Liver (tissue), 9 donors: Measurements from ENCODE around the gene SPDYE4. TPM values are rescaled to one million over a fixed set of nuclear protein-coding genes. Genes with fewer than 3 reads are reported as not detected.

ENCODE experiments used
- DNase-seq: peaks from one replicate; pipeline ENCODE4 v3.0.0-alpha.2; 2017; ENCODE audit warnings: low spot score
- H3K27ac ChIP-seq, 2 donors: one replicate each; pipeline ENCODE4 v1.7.0; 2013; ENCODE audit warnings: inconsistent platforms in 2 of 2, low read length in 2 of 2, control low read depth in 1 of 2, low read depth in 1 of 2, mild to moderate bottlenecking in 1 of 2
- H3K27me3 ChIP-seq, 4 donors: one replicate each; pipeline versions ENCODE4 v1.6.1 to v1.7.0; 2013; ENCODE audit warnings: low read length in 3 of 4, inconsistent platforms in 1 of 4, mild to moderate bottlenecking in 1 of 4, moderate library complexity in 1 of 4; ENCODE audit not compliant: control insufficient read depth in 4 of 4, insufficient read depth in 4 of 4
- H3K36me3 ChIP-seq, 4 donors: one replicate each; pipeline versions ENCODE4 v1.6.1 to v1.7.0; 2013; ENCODE audit warnings: low read length in 3 of 4, mild to moderate bottlenecking in 3 of 4, low read depth in 1 of 4, moderate library complexity in 1 of 4; ENCODE audit not compliant: control insufficient read depth in 4 of 4, insufficient read depth in 3 of 4
- H3K4me1 ChIP-seq, 4 donors: one replicate each; pipeline versions ENCODE4 v1.6.1 to v1.7.0; 2013; ENCODE audit warnings: low read length in 3 of 4, mild to moderate bottlenecking in 3 of 4, moderate library complexity in 1 of 4; ENCODE audit not compliant: control insufficient read depth in 4 of 4, insufficient read depth in 4 of 4
- H3K4me3 ChIP-seq, 3 donors: one replicate each; pipeline versions ENCODE4 v1.6.1 to v1.7.0; 2013; ENCODE audit warnings: low read length in 3 of 3, control low read depth in 1 of 3, low read depth in 1 of 3, mild to moderate bottlenecking in 1 of 3
- H3K9ac ChIP-seq, 2 donors: one replicate each; pipeline ENCODE4 v1.7.0; 2013; ENCODE audit warnings: low read length in 2 of 2, mild to moderate bottlenecking in 2 of 2, moderate library complexity in 2 of 2, control low read depth in 1 of 2, low read depth in 1 of 2
- H3K9me3 ChIP-seq, 4 donors: one replicate each; pipeline versions ENCODE4 v1.6.1 to v1.7.0; 2013; ENCODE audit warnings: low read length in 3 of 4; ENCODE audit not compliant: control insufficient read depth in 4 of 4
- EGR1 ChIP-seq, 2 donors: IDR thresholded peaks; 2 replicates each; pipeline ENCODE4 v1.6.1; 2016 to 2018; ENCODE audit warnings: antibody characterized with exemption in 2 of 2, low read depth in 2 of 2
- FOXA1 ChIP-seq: IDR thresholded peaks from 2 replicates; pipeline ENCODE4 v1.6.1; 2016; ENCODE audit warnings: antibody characterized with exemption
- FOXA2 ChIP-seq: IDR thresholded peaks from 2 replicates; pipeline ENCODE4 v1.6.1; 2016; ENCODE audit warnings: antibody characterized with exemption
- GABPA ChIP-seq, 2 donors: IDR thresholded peaks in 1 of 2; conservative IDR thresholded peaks in 1 of 2; 2 replicates each; pipeline ENCODE4 v1.6.1; 2016; ENCODE audit warnings: antibody characterized with exemption in 2 of 2, mild to moderate bottlenecking in 1 of 2, moderate library complexity in 1 of 2
- HNF4A ChIP-seq, 2 donors: conservative IDR thresholded peaks; 2 replicates each; pipeline ENCODE4 v1.6.1; 2016; ENCODE audit warnings: antibody characterized with exemption in 2 of 2, mild to moderate bottlenecking in 2 of 2
- HNF4G ChIP-seq: IDR thresholded peaks from 2 replicates; pipeline ENCODE4 v1.6.1; 2016; ENCODE audit warnings: antibody characterized with exemption
- JUND ChIP-seq, 2 donors: IDR thresholded peaks; 2 replicates each; pipeline ENCODE4 v1.6.1; 2016; ENCODE audit warnings: antibody characterized with exemption in 2 of 2
- NR2F2 ChIP-seq: IDR thresholded peaks from 2 replicates; pipeline ENCODE4 v1.6.1; 2016; ENCODE audit warnings: antibody characterized with exemption
- RAD21 ChIP-seq, 2 donors: IDR thresholded peaks; 2 replicates each; pipeline ENCODE4 v1.6.1; 2016; ENCODE audit warnings: antibody characterized with exemption in 2 of 2, mild to moderate bottlenecking in 2 of 2
- RXRA ChIP-seq, 2 donors: IDR thresholded peaks; 2 replicates each; pipeline ENCODE4 v1.6.1; 2017 to 2018; ENCODE audit warnings: antibody characterized with exemption in 2 of 2, mild to moderate bottlenecking in 1 of 2
- SP1 ChIP-seq: IDR thresholded peaks from 2 replicates; pipeline ENCODE4 v1.6.1; 2018; ENCODE audit warnings: antibody characterized with exemption, mild to moderate bottlenecking
- TAF1 ChIP-seq: conservative IDR thresholded peaks from 2 replicates; pipeline ENCODE4 v1.6.1; 2016; ENCODE audit warnings: antibody characterized with exemption, mild to moderate bottlenecking
- YY1 ChIP-seq: IDR thresholded peaks from 2 replicates; pipeline ENCODE4 v1.6.1; 2016; ENCODE audit warnings: antibody characterized with exemption, mild to moderate bottlenecking
- WGBS: extraction: QIAGEN DNeasy Blood & Tissue Kit; methylation state at CpG from one replicate; pipeline ENCODE4 v1.1.7; 2013; 5-methylcytosine and 5-hydroxymethylcytosine counted together
- polyA plus RNA-seq, 2 donors: library from polyadenylated mRNA; stranded (reverse) in 1 of 2; unstranded in 1 of 2; fragments of 200-250 nt in 1 of 2; fragments of >200 nt in 1 of 2; fragmentation: Nextera tagmentation in 1 of 2; extraction: Ambion mirVana in 1 of 2; gene quantifications; one replicate each; pipeline versions ENCODE4 v1.2.1 to v1.2.3, GENCODE V29; 2013 to 2015
- total RNA-seq, 2 donors: library from RNA; depleted of rRNA; stranded (reverse); fragments of >200 nt; gene quantifications; one replicate each; pipeline ENCODE4 v1.2.3, GENCODE V29; 2014
- TF ChIP-seq, protein P1 (sequence below): IDR thresholded peaks from 2 replicates; pipeline ENCODE4 v1.6.1; 2016; ENCODE audit warnings: antibody characterized with exemption, mild to moderate bottlenecking
- TF ChIP-seq, protein P2 (sequence below): IDR thresholded peaks from 2 replicates; pipeline ENCODE4 v1.6.1; 2016; ENCODE audit warnings: antibody characterized with exemption
- TF ChIP-seq, protein P3 (sequence below): IDR thresholded peaks from 2 replicates; pipeline ENCODE4 v1.6.1; 2016; ENCODE audit warnings: antibody characterized with exemption
- TF ChIP-seq, protein P4 (sequence below): IDR thresholded peaks from 2 replicates; pipeline ENCODE4 v1.6.1; 2016; ENCODE audit warnings: antibody characterized with exemption
- TF ChIP-seq, protein P5 (sequence below): fragments of 150-350 bp; IDR thresholded peaks from 2 replicates; pipeline ENCODE4 v1.5.1; 2017; ENCODE audit warnings: improper control_type of control experiment, low read depth, low read length; ENCODE audit not compliant: missing input control
- donor health status: healthy.
- donor health status: healthy.
- donor health status: healthy.
- donor health status: healthy.
- donor health status: healthy.

SPDYE4 gene
- total and polyA plus RNA-seq, 4 donors: not detected

DNA sequence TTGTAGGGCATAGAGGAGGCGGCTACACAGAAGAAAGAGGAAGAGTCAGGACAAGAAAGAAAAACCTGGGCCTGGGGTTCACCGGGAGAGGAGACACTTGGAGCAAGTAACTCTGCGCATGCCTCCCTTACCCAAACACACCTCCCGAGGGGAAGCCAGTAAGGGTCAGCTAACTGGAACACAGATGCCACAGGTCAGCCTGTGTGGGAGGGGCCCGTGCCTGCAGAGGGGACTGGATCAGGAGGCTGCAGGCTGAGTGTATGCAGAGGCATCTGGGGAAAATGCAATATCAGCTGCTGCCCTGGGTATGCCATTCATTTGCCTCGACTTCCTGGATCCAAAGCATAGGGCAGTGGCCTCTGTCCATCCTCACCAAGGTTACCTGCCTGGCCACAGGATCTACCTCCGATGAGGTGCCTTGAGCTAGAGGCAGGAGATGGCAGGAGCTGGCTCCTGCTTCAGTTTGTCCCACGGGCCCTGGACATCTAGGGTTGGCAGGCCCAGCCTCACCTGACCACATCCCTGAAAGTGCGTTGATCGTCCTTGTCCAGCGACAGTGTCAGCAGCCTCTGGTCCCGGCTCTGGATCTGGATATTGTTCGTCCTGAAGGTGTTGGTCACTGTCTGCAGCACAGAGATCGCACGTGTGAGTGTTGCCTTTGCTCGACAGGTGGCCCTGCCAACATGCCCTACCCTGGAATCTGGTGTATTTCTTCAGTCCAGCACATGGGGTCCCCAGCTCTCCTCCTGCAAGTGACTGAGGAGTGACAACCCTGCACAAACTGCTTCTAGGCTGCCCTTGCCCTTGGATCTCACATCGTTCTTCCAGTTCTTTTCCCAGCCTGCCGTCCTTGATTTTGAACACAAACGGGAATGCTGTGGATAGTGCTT is 45.4 kb upstream of the SPDYE4 start:
- TF ChIP-seq TAF1 (no peak), JUND (IDR thresholded peaks at IDR 0.05) (no peak), RXRA (IDR thresholded peaks at IDR 0.05) (no peak), FOXA2 (no peak), RAD21 (IDR thresholded peaks at IDR 0.05) (no peak), SP1 (no peak), HNF4A (conservative IDR thresholded peaks at IDR 0.05) (no peak), HNF4G (no peak)
- TF ChIP-seq, protein P1, sequence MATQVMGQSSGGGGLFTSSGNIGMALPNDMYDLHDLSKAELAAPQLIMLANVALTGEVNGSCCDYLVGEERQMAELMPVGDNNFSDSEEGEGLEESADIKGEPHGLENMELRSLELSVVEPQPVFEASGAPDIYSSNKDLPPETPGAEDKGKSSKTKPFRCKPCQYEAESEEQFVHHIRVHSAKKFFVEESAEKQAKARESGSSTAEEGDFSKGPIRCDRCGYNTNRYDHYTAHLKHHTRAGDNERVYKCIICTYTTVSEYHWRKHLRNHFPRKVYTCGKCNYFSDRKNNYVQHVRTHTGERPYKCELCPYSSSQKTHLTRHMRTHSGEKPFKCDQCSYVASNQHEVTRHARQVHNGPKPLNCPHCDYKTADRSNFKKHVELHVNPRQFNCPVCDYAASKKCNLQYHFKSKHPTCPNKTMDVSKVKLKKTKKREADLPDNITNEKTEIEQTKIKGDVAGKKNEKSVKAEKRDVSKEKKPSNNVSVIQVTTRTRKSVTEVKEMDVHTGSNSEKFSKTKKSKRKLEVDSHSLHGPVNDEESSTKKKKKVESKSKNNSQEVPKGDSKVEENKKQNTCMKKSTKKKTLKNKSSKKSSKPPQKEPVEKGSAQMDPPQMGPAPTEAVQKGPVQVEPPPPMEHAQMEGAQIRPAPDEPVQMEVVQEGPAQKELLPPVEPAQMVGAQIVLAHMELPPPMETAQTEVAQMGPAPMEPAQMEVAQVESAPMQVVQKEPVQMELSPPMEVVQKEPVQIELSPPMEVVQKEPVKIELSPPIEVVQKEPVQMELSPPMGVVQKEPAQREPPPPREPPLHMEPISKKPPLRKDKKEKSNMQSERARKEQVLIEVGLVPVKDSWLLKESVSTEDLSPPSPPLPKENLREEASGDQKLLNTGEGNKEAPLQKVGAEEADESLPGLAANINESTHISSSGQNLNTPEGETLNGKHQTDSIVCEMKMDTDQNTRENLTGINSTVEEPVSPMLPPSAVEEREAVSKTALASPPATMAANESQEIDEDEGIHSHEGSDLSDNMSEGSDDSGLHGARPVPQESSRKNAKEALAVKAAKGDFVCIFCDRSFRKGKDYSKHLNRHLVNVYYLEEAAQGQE: no peak
- TF ChIP-seq, protein P2, sequence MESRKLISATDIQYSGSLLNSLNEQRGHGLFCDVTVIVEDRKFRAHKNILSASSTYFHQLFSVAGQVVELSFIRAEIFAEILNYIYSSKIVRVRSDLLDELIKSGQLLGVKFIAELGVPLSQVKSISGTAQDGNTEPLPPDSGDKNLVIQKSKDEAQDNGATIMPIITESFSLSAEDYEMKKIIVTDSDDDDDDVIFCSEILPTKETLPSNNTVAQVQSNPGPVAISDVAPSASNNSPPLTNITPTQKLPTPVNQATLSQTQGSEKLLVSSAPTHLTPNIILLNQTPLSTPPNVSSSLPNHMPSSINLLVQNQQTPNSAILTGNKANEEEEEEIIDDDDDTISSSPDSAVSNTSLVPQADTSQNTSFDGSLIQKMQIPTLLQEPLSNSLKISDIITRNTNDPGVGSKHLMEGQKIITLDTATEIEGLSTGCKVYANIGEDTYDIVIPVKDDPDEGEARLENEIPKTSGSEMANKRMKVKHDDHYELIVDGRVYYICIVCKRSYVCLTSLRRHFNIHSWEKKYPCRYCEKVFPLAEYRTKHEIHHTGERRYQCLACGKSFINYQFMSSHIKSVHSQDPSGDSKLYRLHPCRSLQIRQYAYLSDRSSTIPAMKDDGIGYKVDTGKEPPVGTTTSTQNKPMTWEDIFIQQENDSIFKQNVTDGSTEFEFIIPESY: no peak
- TF ChIP-seq, protein P3, sequence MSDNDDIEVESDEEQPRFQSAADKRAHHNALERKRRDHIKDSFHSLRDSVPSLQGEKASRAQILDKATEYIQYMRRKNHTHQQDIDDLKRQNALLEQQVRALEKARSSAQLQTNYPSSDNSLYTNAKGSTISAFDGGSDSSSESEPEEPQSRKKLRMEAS: no peak
- TF ChIP-seq, protein P4, sequence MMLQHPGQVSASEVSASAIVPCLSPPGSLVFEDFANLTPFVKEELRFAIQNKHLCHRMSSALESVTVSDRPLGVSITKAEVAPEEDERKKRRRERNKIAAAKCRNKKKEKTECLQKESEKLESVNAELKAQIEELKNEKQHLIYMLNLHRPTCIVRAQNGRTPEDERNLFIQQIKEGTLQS: no peak
- Histone ChIP-seq H3K36me3 (no peaks in the 10 kb centered on the region), H3K4me1 (peaks cover 0 to 3% (median 1%) of the 10 kb centered on the region in 4 donors), H3K9me3 (no peaks in the 10 kb centered on the region), H3K27me3 (peaks cover 0 to 4% (median 2%) of the 10 kb centered on the region in 4 donors), H3K4me3 (no peak overlapping the region), H3K27ac (no peak overlapping the region), H3K9ac (no peak overlapping the region)
- WGBS: 77% methylated on average over 19 of the region's 19 CpGs
- DNase-seq: no peak

DNA sequence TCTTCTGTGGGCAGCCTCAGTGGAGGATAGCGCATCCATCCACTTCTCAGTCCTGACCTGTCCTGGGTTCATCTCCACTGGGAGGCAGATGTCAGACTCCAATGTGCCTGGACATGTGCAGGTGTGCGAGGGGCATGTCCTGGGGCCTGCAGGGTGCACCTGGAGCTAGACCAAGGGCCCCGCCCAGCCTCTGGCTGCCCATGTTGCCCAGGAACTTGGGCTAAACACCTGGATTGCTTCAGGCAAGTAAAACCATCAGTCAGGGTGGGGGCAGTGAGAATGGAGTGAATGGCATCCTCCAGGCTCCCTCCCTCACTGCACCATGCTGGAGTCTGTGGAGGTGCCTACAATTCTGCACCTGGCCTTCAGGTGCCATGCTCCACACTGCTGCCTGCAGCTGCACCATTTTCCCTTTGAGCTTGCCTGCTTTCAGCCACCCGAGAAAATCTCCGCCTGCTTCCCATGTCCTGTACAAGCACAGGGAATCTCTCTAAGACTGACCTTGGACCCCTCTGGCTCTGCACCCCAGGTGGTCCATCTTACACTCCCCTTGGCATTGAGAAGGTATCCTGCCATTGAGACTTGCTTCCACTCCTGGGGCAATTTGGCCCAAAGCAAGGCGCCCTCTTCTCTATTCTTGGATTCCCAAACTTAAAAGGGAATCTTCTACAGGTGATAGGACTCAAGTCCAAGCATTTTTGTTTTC is 42.9 kb upstream of the SPDYE4 start:
- Histone ChIP-seq H3K4me3 (no peak overlapping the region), H3K4me1 (peaks cover 0 to 4% (median 2%) of the 10 kb centered on the region in 4 donors), H3K36me3 (no peaks in the 10 kb centered on the region), H3K27me3 (peaks cover 0 to 4% (median 0%) of the 10 kb centered on the region in 4 donors), H3K27ac (no peak overlapping the region), H3K9ac (no peak overlapping the region), H3K9me3 (no peaks in the 10 kb centered on the region)
- no peak for DNase-seq
- 86% methylated on average over 6 of the region's 6 CpGs for WGBS
- TF ChIP-seq, protein P5, sequence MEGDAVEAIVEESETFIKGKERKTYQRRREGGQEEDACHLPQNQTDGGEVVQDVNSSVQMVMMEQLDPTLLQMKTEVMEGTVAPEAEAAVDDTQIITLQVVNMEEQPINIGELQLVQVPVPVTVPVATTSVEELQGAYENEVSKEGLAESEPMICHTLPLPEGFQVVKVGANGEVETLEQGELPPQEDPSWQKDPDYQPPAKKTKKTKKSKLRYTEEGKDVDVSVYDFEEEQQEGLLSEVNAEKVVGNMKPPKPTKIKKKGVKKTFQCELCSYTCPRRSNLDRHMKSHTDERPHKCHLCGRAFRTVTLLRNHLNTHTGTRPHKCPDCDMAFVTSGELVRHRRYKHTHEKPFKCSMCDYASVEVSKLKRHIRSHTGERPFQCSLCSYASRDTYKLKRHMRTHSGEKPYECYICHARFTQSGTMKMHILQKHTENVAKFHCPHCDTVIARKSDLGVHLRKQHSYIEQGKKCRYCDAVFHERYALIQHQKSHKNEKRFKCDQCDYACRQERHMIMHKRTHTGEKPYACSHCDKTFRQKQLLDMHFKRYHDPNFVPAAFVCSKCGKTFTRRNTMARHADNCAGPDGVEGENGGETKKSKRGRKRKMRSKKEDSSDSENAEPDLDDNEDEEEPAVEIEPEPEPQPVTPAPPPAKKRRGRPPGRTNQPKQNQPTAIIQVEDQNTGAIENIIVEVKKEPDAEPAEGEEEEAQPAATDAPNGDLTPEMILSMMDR: no peak
- TF ChIP-seq EGR1 (IDR thresholded peaks at IDR 0.05; ENCODE audit: low read depth in 2 of 2) (no peak), HNF4G (no peak), FOXA1 (no peak), RAD21 (IDR thresholded peaks at IDR 0.05) (no peak), NR2F2 (no peak), HNF4A (conservative IDR thresholded peaks at IDR 0.05) (no peak), SP1 (no peak), GABPA (IDR thresholded peaks at IDR 0.05 in 1 of 2, conservative IDR thresholded peaks at IDR 0.05 in 1 of 2) (no peak), YY1 (no peak), FOXA2 (no peak), RXRA (IDR thresholded peaks at IDR 0.05) (no peak), JUND (IDR thresholded peaks at IDR 0.05) (no peak)
- TF ChIP-seq, protein P3: no peak
- TF ChIP-seq, protein P4: no peak
